DND-41 (cell line): ENCODE measurements around the gene SGK1.

Experiments
- ATAC-seq: fragments of 200-7000 bp; cut with Tn5 transposase; 3 replicates; pipeline ENCODE4 v1.9.1; 2021; ENCODE audit warnings: low read depth; ENCODE audit not compliant: insufficient read depth
- DNase-seq: peaks from one replicate; pipeline ENCODE4 v3.0.0-alpha.2; 2020
- H2AFZ ChIP-seq: 2 replicates; pipeline ENCODE4 v1.6.0; 2012; ENCODE audit warnings: low read depth, low read length
- H3K27ac ChIP-seq: 2 replicates; pipeline ENCODE4 v1.5.1; 2012; ENCODE audit warnings: low read length, inconsistent platforms
- H3K27me3 ChIP-seq: fragments of 200-600 bp; sonication (generic); 2 replicates; pipeline ENCODE4 v1.6.0; 2012; ENCODE audit warnings: low read length, mild to moderate bottlenecking, inconsistent platforms; ENCODE audit not compliant: insufficient read depth, poor library complexity
- H3K36me3 ChIP-seq: 2 replicates; pipeline ENCODE4 v1.5.1; 2012; ENCODE audit warnings: low read length, inconsistent platforms; ENCODE audit not compliant: insufficient read depth
- H3K4me1 ChIP-seq: 2 replicates; pipeline ENCODE4 v1.5.1; 2012; ENCODE audit warnings: mild to moderate bottlenecking, low read length; ENCODE audit not compliant: insufficient read depth
- H3K4me2 ChIP-seq: 2 replicates; pipeline ENCODE4 v1.6.0; 2012; ENCODE audit warnings: mild to moderate bottlenecking, moderate library complexity, low read length, inconsistent platforms; ENCODE audit not compliant: insufficient read depth
- H3K4me3 ChIP-seq, 2 experiments: fragments of 200-600 bp in 1 of 2; shearing (Covaris generic) in 1 of 2; 2 replicates each; pipeline ENCODE4 v1.5.1; 2012 to 2016; ENCODE audit warnings: inconsistent platforms in 2 of 2, low read length in 2 of 2, mild to moderate bottlenecking in 2 of 2, low read depth in 1 of 2, moderate library complexity in 1 of 2
- H3K79me2 ChIP-seq: 2 replicates; pipeline ENCODE4 v1.6.0; 2012; ENCODE audit warnings: low read length, inconsistent platforms; ENCODE audit not compliant: insufficient read depth
- H3K9ac ChIP-seq: 2 replicates; pipeline ENCODE4 v1.6.0; 2012; ENCODE audit warnings: low read depth, mild to moderate bottlenecking, inconsistent platforms, low read length, moderate library complexity
- H3K9me3 ChIP-seq: 2 replicates; pipeline ENCODE4 v1.5.1; 2012; ENCODE audit warnings: low read length, moderate library complexity, mild to moderate bottlenecking, inconsistent platforms; ENCODE audit not compliant: insufficient read depth, severe bottlenecking
- H4K20me1 ChIP-seq: 2 replicates; pipeline ENCODE4 v1.6.0; 2012; ENCODE audit warnings: low read length; ENCODE audit not compliant: insufficient read depth
- CTCF ChIP-seq: IDR thresholded peaks from 2 replicates; pipeline ENCODE4 v1.5.1; 2012; ENCODE audit warnings: borderline replicate concordance, low read length, moderate library complexity, mild to moderate bottlenecking; ENCODE audit not compliant: poor library complexity, severe bottlenecking; ENCODE audit errors: extremely low read depth
- EZH2 ChIP-seq: IDR thresholded peaks from 3 replicates; pipeline ENCODE4 v1.6.1; 2012; ENCODE audit warnings: borderline replicate concordance, low read depth, mild to moderate bottlenecking, moderate library complexity, low read length, inconsistent platforms; ENCODE audit not compliant: severe bottlenecking

SGK1 gene

GRCh38 chr6:134272374-134272773 lies 45.5 kb downstream of the SGK1 start:
- H2AFZ ChIP-seq, result no peak overlapping the region
- DNase-seq, result no peak
- H3K79me2 ChIP-seq, result no peaks in the 10 kb centered on the region
- H3K36me3 ChIP-seq, result no peaks in the 10 kb centered on the region
- H3K4me2 ChIP-seq, result no peak overlapping the region
- peaks cover 12% of the 10 kb centered on the region for H3K4me1 ChIP-seq
- H3K27me3 ChIP-seq, result no peaks in the 10 kb centered on the region
- no peak overlapping the region for H3K27ac ChIP-seq
- H4K20me1 ChIP-seq, result no peaks in the 10 kb centered on the region
- TF ChIP-seq EZH2 (no peak), CTCF (no peak)
- H3K4me3 ChIP-seq, result no peak overlapping the region
- no peak for ATAC-seq
- no peak overlapping the region for H3K9ac ChIP-seq
- H3K9me3 ChIP-seq, result no peaks in the 10 kb centered on the region

- Histone ChIP-seq H3K9me3 (no peaks in the 10 kb centered on the region), H3K4me1 (no peaks in the 10 kb centered on the region), H2AFZ (no peak overlapping the region), H3K4me3 (no peak overlapping the region), H3K9ac (no peak overlapping the region), H3K27me3 (no peaks in the 10 kb centered on the region), H3K4me2 (no peak overlapping the region), H3K79me2 (no peaks in the 10 kb centered on the region), H4K20me1 (no peaks in the 10 kb centered on the region), H3K27ac (no peak overlapping the region), H3K36me3 (no peaks in the 10 kb centered on the region)
- DNase-seq, result no peak
- no peak for ATAC-seq
- TF ChIP-seq EZH2 (no peak), CTCF (no peak)
These were observed 50.0 kb downstream of the SGK1 start for GRCh38 chr6:134267917-134268361.

DNA sequence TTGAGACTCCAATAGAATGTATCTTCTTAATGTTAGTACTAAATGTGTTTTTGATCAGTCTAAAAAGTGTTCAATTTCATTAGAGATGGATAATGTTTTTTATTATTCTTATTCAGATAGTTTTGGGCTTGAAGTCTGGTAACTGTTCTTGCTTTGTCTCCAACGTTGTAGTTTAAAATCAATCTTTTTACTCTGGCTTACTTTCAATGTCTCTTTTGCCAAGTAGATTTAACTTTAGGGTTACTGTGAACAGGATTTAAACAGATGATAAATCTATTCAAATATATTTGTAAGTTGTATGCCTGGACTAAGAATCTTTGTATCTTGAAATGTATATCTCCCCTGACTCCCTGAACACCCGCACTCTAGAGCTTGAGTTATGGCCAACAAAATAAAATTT lies 51.1 kb downstream of the SGK1 start:
- Histone ChIP-seq H3K4me3 (no peak overlapping the region), H3K27ac (no peak overlapping the region), H3K79me2 (no peaks in the 10 kb centered on the region), H3K36me3 (no peaks in the 10 kb centered on the region), H2AFZ (no peak overlapping the region), H4K20me1 (no peaks in the 10 kb centered on the region), H3K9me3 (no peaks in the 10 kb centered on the region), H3K4me1 (no peaks in the 10 kb centered on the region), H3K27me3 (no peaks in the 10 kb centered on the region), H3K9ac (no peak overlapping the region), H3K4me2 (no peak overlapping the region)
- DNase-seq, result no peak
- TF ChIP-seq EZH2, result no peak
- no peak for TF ChIP-seq CTCF
- no peak for ATAC-seq

DNA sequence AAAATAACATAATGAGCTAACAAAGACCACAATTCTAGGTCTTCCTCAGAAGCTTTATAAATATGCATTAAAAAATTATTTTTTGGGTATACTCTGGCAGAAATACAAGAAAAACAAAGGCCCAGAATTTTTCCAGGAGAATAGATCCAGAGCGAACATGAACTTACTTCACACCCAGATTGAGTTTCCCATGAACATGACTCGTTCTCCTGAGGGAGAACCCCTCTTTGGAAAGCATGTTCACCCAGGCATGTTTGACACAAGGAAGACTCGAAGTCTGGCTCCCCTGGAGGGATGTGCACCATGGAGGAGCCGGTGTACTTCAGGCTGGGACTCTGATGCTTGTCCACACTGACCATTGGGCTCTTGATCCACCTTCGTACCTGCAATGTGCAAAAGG lies 56.1 kb downstream of the SGK1 start:
- no peak overlapping the region for H2AFZ ChIP-seq
- H3K27me3 ChIP-seq, result no peaks in the 10 kb centered on the region
- H3K9ac ChIP-seq, result no peak overlapping the region

More for the DNA sequence above, 56.1 kb downstream of the SGK1 start:
- DNase-seq (no peak), ATAC-seq (no peak)
- Histone ChIP-seq H3K9me3 (no peaks in the 10 kb centered on the region), H3K4me3 (no peak overlapping the region), H4K20me1 (no peaks in the 10 kb centered on the region), H3K27ac (no peak overlapping the region), H3K4me2 (no peak overlapping the region), H3K4me1 (no peaks in the 10 kb centered on the region), H3K79me2 (no peaks in the 10 kb centered on the region), H3K36me3 (no peaks in the 10 kb centered on the region)
- TF ChIP-seq CTCF (no peak), EZH2 (no peak)
